AG04450 (cell line): ENCODE data around the gene ACOD1. TPM values are rescaled to one million over a fixed set of nuclear protein-coding genes. Genes with fewer than 3 reads are reported as not detected.

ENCODE experiments used
- CTCF ChIA-PET: fragments of 300-600, 350-600 bp; formaldehyde crosslinking; extraction: SDS; loops from one replicate; lab custom pipeline; 2022; ENCODE audit warnings: antibody characterized with exemption, inconsistent platforms; lab: Charles Lee
- POLR2A ChIA-PET: fragments of 350-600 bp; formaldehyde crosslinking; extraction: SDS; loops from one replicate; lab custom pipeline; 2021; ENCODE audit warnings: antibody characterized with exemption, inconsistent platforms; lab: Yijun Ruan, JAX
- DNase-seq: peaks from one replicate; pipeline ENCODE4 v3.0.0-alpha.2; 2011; ENCODE audit warnings: low read depth, low spot score
- H3K27ac ChIP-seq: one replicate; pipeline ENCODE4 v1.5.1; 2012; ENCODE audit warnings: low read depth, low read length, control low read depth
- H3K27me3 ChIP-seq: one replicate; pipeline ENCODE4 v1.6.0; 2012; ENCODE audit warnings: low read length; ENCODE audit not compliant: control insufficient read depth, insufficient read depth
- H3K4me3 ChIP-seq: 2 replicates; pipeline ENCODE4 v1.5.1; 2011; ENCODE audit warnings: mild to moderate bottlenecking, low read depth, low read length, control low read depth
- H3K9me3 ChIP-seq: 2 replicates; pipeline ENCODE4 v1.5.1; 2012; ENCODE audit warnings: low read length; ENCODE audit not compliant: control insufficient read depth, insufficient read depth
- polyA plus RNA-seq: library from polyadenylated mRNA; depleted of rRNA; stranded (reverse); fragments of >200 nt; gene quantifications from 2 replicates; pipeline ENCODE4 v1.2.3, GENCODE V29; 2011
- TF ChIP-seq, protein P1 (sequence below): IDR thresholded peaks from 2 replicates; pipeline ENCODE4 v1.5.1; 2011; ENCODE audit warnings: low read depth, low read length, control low read depth, inconsistent platforms

ACOD1 gene
- polyA plus RNA-seq, 1 experiment, result not detected

DNA sequence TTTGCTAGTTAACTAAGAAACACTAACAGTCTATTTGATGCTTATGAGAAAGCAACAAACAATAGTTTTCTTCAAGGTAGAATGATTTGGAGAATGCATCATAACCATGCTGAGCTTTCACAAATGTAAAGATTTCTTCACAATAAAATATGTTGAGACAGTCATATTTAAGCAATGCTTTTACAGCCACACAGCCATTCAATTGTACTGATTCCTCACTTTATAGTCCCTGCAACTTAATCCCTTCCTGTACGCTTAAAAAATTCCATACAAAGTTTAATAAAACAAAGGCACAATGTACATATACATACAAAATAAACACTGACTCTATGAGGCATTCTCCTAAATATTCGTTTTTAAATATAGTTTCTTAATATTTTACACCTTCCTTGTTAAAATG lies 4.7 kb upstream of the ACOD1 start:
- H3K27ac ChIP-seq, result no peak overlapping the region
- TF ChIP-seq, protein P1, sequence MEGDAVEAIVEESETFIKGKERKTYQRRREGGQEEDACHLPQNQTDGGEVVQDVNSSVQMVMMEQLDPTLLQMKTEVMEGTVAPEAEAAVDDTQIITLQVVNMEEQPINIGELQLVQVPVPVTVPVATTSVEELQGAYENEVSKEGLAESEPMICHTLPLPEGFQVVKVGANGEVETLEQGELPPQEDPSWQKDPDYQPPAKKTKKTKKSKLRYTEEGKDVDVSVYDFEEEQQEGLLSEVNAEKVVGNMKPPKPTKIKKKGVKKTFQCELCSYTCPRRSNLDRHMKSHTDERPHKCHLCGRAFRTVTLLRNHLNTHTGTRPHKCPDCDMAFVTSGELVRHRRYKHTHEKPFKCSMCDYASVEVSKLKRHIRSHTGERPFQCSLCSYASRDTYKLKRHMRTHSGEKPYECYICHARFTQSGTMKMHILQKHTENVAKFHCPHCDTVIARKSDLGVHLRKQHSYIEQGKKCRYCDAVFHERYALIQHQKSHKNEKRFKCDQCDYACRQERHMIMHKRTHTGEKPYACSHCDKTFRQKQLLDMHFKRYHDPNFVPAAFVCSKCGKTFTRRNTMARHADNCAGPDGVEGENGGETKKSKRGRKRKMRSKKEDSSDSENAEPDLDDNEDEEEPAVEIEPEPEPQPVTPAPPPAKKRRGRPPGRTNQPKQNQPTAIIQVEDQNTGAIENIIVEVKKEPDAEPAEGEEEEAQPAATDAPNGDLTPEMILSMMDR, result no peak
- no peak for DNase-seq
- CTCF ChIA-PET, result interaction anchor here (2.0 kb wide), 1 partner anchor 37 kb away, joined by 4 read pairs; no protein-coding TSS in a partner anchor
- no peaks in the 10 kb centered on the region for H3K9me3 ChIP-seq
- no peak overlapping the region for H3K4me3 ChIP-seq
- H3K27me3 ChIP-seq, result no peaks in the 10 kb centered on the region
- POLR2A ChIA-PET, result no interaction called here

DNA sequence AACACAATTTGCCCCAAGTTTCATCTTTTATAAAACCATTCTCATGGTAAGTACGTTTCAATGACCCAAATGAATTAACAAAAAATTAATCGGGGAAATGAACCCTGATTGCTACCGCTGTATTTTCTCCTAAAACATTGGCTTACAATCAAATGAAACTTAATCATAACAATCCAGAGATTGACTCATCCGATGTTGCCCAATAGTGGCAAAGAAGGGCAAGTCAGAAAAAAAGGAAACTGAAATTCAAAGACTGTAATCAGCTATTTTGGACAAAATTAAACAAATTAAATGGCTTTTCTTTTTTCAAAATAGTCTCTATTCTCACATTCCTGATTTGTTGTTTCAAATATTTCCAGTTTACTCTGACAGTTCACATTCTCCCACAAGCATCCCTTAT lies 3.9 kb upstream of the ACOD1 start:
- peak; percentile 7 for DNase-seq

DNA sequence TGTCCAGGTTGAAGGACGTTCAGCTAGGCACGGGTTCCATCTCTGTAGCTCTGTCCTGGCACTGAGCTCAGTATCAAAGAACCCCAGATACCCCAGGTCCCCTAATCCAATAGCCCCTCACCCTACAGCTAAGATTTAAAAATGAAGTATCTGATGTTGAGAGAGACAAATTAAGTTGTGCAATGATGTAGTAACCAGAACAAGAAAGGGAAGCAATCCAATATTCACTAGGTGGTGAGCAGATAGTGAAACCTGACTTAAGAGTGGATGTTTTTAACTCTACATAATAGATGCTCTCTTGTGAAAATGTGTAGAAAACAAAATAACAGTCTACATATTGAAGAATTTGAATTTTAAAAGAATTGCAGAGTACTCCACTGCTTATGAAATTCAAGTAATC lies 1.8 kb downstream of the ACOD1 start:
- H3K4me3 ChIP-seq, result no peak overlapping the region

More for the DNA sequence above, 3.9 kb upstream of the ACOD1 start:
- no peaks in the 10 kb centered on the region for H3K27me3 ChIP-seq
- no peak overlapping the region for H3K27ac ChIP-seq
- TF ChIP-seq, protein P1, result no peak
- POLR2A ChIA-PET, result no interaction called here
- CTCF ChIA-PET, result interaction anchor here (2.0 kb wide), 1 partner anchor 36 kb away, joined by 4 read pairs; no protein-coding TSS in a partner anchor
- H3K4me3 ChIP-seq, result no peak overlapping the region
- no peaks in the 10 kb centered on the region for H3K9me3 ChIP-seq

DNA sequence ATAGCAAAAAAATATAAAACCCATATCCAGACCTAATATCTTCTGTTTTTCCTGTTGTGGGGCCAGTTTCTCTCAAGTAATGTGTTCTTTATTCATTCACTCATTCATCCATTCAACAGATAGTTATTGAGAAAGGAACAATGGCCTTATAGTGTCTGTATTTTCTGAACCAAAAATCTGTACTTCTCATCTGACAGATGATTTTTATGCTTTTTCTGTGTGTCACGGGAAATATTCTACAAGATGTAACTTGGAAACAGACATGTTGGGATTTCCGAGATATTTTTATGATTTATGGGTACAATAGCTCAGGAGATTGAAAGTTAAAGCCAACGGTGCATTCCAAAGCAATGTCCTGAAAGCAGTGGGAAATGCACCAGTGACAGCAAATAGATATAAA lies 5.7 kb downstream of the ACOD1 start:
- Histone ChIP-seq H3K4me3 (no peak overlapping the region), H3K9me3 (no peaks in the 10 kb centered on the region), H3K27ac (no peak overlapping the region), H3K27me3 (peaks cover 3% of the 10 kb centered on the region)
- TF ChIP-seq, protein P1, result no peak
- ChIA-PET CTCF (no interaction called here), POLR2A (interaction anchor here (0.7 kb wide), 1 partner anchor 17 kb away, joined by 3 read pairs; no protein-coding TSS in a partner anchor)
- DNase-seq, result no peak

More for the DNA sequence above, 1.8 kb downstream of the ACOD1 start:
- peaks cover 3% of the 10 kb centered on the region for H3K27me3 ChIP-seq
- TF ChIP-seq, protein P1, result no peak
- POLR2A ChIA-PET, result no interaction called here
- DNase-seq, result no peak
- no peaks in the 10 kb centered on the region for H3K9me3 ChIP-seq
- no peak overlapping the region for H3K27ac ChIP-seq
- CTCF ChIA-PET, result no interaction called here

DNA sequence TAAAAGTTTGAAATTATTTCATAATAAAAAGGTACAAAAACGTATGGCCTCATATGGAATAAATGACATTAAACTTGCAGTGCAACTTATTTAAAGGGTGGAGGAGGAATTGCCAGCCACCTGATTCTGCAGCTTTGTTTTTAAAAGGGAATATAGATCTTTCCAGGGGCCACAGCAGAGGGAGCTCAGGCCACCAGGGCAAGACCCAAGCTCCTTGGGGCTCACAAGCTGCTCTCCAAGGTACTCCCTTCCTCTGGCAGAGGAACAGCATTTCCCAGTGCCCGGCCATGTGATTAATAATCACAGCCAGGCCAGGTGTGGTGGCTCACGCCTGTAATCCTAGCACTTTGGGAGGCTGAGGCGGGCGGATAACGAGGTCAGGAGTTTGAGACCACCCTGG lies 6.2 kb downstream of the ACOD1 start:
- peaks cover 3% of the 10 kb centered on the region for H3K27me3 ChIP-seq
- no peak overlapping the region for H3K27ac ChIP-seq
- H3K9me3 ChIP-seq, result peaks cover 4% of the 10 kb centered on the region
- DNase-seq, result no peak
- TF ChIP-seq, protein P1, result no peak
- CTCF ChIA-PET, result interaction anchor here (0.5 kb wide), 1 partner anchor 119 kb away, joined by 3 read pairs; no protein-coding TSS in a partner anchor
- POLR2A ChIA-PET, result interaction anchor here (0.7 kb wide), 1 partner anchor 18 kb away, joined by 3 read pairs; no protein-coding TSS in a partner anchor
- no peak overlapping the region for H3K4me3 ChIP-seq
